IPS-18c (cell line): ENCODE results near the gene LTK.
"Not testable (repeated sequence)": the region's sequence is repeated elsewhere in the genome, so short reads cannot be mapped to it uniquely, and the experiment has no call there.

ENCODE experiments used
- H3K4me3 ChIP-seq: 2 replicates; pipeline ENCODE4 v1.7.0; 2013; ENCODE audit warnings: low read depth, mild to moderate bottlenecking, low read length, moderate library complexity; ENCODE audit not compliant: insufficient read depth
- H3K9me3 ChIP-seq: one replicate; pipeline ENCODE4 v1.6.1; 2013; ENCODE audit warnings: mild to moderate bottlenecking, low read length, moderate library complexity; ENCODE audit not compliant: control insufficient read depth, insufficient read depth

The LTK gene

GRCh38 chr15:41491889-41492288, 21.7 kb downstream of the LTK start:
- no peak overlapping the region for H3K4me3 ChIP-seq
- H3K9me3 ChIP-seq = no peaks in the 10 kb centered on the region

- H3K9me3 ChIP-seq = no peaks in the 10 kb centered on the region
- no peak overlapping the region for H3K4me3 ChIP-seq
Measured at GRCh38 chr15:41490355-41490754, 23.3 kb downstream of the LTK start.

GRCh38 chr15:41489641-41490040, 24.0 kb downstream of the LTK start:
- H3K4me3 ChIP-seq = no peak overlapping the region
- H3K9me3 ChIP-seq = no peaks in the 10 kb centered on the region

GRCh38 chr15:41487802-41488201, 25.8 kb downstream of the LTK start:
- no peak overlapping the region for H3K4me3 ChIP-seq
- H3K9me3 ChIP-seq = no peaks in the 10 kb centered on the region

GRCh38 chr15:41487381-41487780, 26.2 kb downstream of the LTK start:
- no peaks in the 10 kb centered on the region for H3K9me3 ChIP-seq
- H3K4me3 ChIP-seq = no peak overlapping the region

GRCh38 chr15:41486286-41486685, 27.3 kb downstream of the LTK start:
- Histone ChIP-seq H3K9me3 (no peaks in the 10 kb centered on the region), H3K4me3 (no peak overlapping the region)

- Histone ChIP-seq H3K9me3 (no peaks in the 10 kb centered on the region), H3K4me3 (no peak overlapping the region)
Measured at GRCh38 chr15:41484937-41485625, 28.5 kb downstream of the LTK start.

- H3K4me3 ChIP-seq = no peak overlapping the region
- H3K9me3 ChIP-seq = no peaks in the 10 kb centered on the region
Measured at GRCh38 chr15:41483519-41483918, 30.1 kb downstream of the LTK start.

GRCh38 chr15:41483115-41483514, 30.5 kb downstream of the LTK start:
- Histone ChIP-seq H3K9me3 (no peaks in the 10 kb centered on the region), H3K4me3 (no peak overlapping the region)

GRCh38 chr15:41482110-41482877, 31.3 kb downstream of the LTK start:
- Histone ChIP-seq H3K9me3 (no peaks in the 10 kb centered on the region), H3K4me3 (no peak overlapping the region)

- Histone ChIP-seq H3K9me3 (no peaks in the 10 kb centered on the region), H3K4me3 (no peak overlapping the region)
Measured at GRCh38 chr15:41480396-41481140, 33.1 kb downstream of the LTK start.

- no peaks in the 10 kb centered on the region for H3K9me3 ChIP-seq
- no peak overlapping the region for H3K4me3 ChIP-seq
Measured at GRCh38 chr15:41476416-41477048, 37.1 kb downstream of the LTK start.

GRCh38 chr15:41474941-41475340, 38.7 kb downstream of the LTK start:
- H3K9me3 ChIP-seq = no peaks in the 10 kb centered on the region
- H3K4me3 ChIP-seq = no peak overlapping the region

- no peaks in the 10 kb centered on the region for H3K9me3 ChIP-seq
- H3K4me3 ChIP-seq = no peak overlapping the region
Measured at GRCh38 chr15:41474436-41474835, 39.2 kb downstream of the LTK start.

- no peak overlapping the region for H3K4me3 ChIP-seq
Measured at GRCh38 chr15:41473418-41473817, 40.2 kb downstream of the LTK start.

GRCh38 chr15:41469644-41470043, 44.0 kb downstream of the LTK start:
- H3K4me3 ChIP-seq, H3K9me3 ChIP-seq: not testable (repeated sequence)

More at GRCh38 chr15:41473418-41473817, 40.2 kb downstream of the LTK start:
- no peaks in the 10 kb centered on the region for H3K9me3 ChIP-seq

GRCh38 chr15:41466711-41467110, 46.9 kb downstream of the LTK start:
- no peaks in the 10 kb centered on the region for H3K9me3 ChIP-seq
- H3K4me3 ChIP-seq = no peak overlapping the region
